Natural killer cell (primary cell): ENCODE data around the gene SLC22A12. TPM values are rescaled to one million over a fixed set of nuclear protein-coding genes. Genes with fewer than 3 reads are reported as not detected.
A peak's percentile ranks its signal among the peaks of the same experiment; 100 is the strongest.

ENCODE experiments used
- ATAC-seq, 3 donors: fragments of 150-1000 bp in 2 of 3; fragments of 200-7000 bp in 1 of 3; cut with Tn5 transposase; 1 replicate in 1 of 3; 2 replicates in 2 of 3; pipeline ENCODE4 v1.10.0; 2021; ENCODE audit warnings: mild to moderate bottlenecking in 2 of 3, moderate library complexity in 2 of 3
- DNase-seq, 2 donors: peaks; one replicate each; pipeline versions ENCODE4 v3.0.0 to v3.0.0-alpha.2; 2013 to 2021; ENCODE audit warnings: mixed read lengths in 1 of 2
- H3K27ac ChIP-seq: one replicate; pipeline ENCODE4 v1.5.1; 2013; ENCODE audit warnings: mild to moderate bottlenecking, low read length
- H3K27me3 ChIP-seq: one replicate; pipeline ENCODE4 v1.6.1; 2013; ENCODE audit warnings: low read length; ENCODE audit not compliant: control insufficient read depth, insufficient read depth
- H3K36me3 ChIP-seq: one replicate; pipeline ENCODE4 v1.6.1; 2013; ENCODE audit warnings: low read length; ENCODE audit not compliant: control insufficient read depth, insufficient read depth
- H3K4me1 ChIP-seq: one replicate; pipeline ENCODE4 v1.6.1; 2013; ENCODE audit warnings: low read length; ENCODE audit not compliant: control insufficient read depth, insufficient read depth
- H3K4me3 ChIP-seq: one replicate; pipeline ENCODE4 v1.5.1; 2013; ENCODE audit warnings: low read length
- H3K9me3 ChIP-seq: one replicate; pipeline ENCODE4 v1.6.1; 2013; ENCODE audit warnings: low read length; ENCODE audit not compliant: control insufficient read depth, insufficient read depth
- H3K27ac Mint-ChIP-seq, 2 donors: one replicate each; pipeline ENCODE4 v1.8.0; 2022; ENCODE audit warnings: mild to moderate bottlenecking in 2 of 2, mixed read lengths in 2 of 2, moderate library complexity in 1 of 2
- H3K27me3 Mint-ChIP-seq, 2 donors: one replicate each; pipeline ENCODE4 v1.8.0; 2022; ENCODE audit warnings: low read depth in 2 of 2, mixed read lengths in 2 of 2
- H3K36me3 Mint-ChIP-seq: one replicate; pipeline ENCODE4 v1.8.0; 2022; ENCODE audit warnings: mixed read lengths
- H3K4me1 Mint-ChIP-seq, 2 donors: one replicate each; pipeline ENCODE4 v1.8.0; 2022; ENCODE audit warnings: mixed read lengths in 2 of 2
- H3K4me3 Mint-ChIP-seq: one replicate; pipeline ENCODE4 v1.8.0; 2022; ENCODE audit warnings: mild to moderate bottlenecking, moderate library complexity, mixed read lengths
- H3K9me3 Mint-ChIP-seq, 2 donors: one replicate each; pipeline ENCODE4 v1.8.0; 2022; ENCODE audit warnings: mixed read lengths in 2 of 2
- CTCF ChIP-seq: fragments of 200-600 bp; IDR thresholded peaks from one replicate; pipeline ENCODE4 v1.8.0; 2022; ENCODE audit warnings: antibody characterized with exemption
- whole genome bisulfite sequencing: methylation state at CpG from one replicate; pipeline ENCODE4 v1.1.7; 2013; ENCODE audit warnings: missing lambda C conversion rate; ENCODE audit not compliant: insufficient coverage; 5-methylcytosine and 5-hydroxymethylcytosine counted together
- intact Hi-C: fragments of 100-400 bp; cut with micrococcal nuclease; formaldehyde crosslinking; loops from one replicate; pipeline ENCODE4 v1.14.2; 2022
- total RNA-seq, 4 donors: library from RNA; stranded (reverse); fragments of 120-200 nt in 1 of 4; gene quantifications; one replicate each; pipeline versions ENCODE4 v1.2.3 to v1.2.4, GENCODE V29; 2013 to 2022

The SLC22A12 gene
- total RNA-seq, 3 donors from 2014 or later (not counting 1 experiment from before 2014, with no cell fraction given), result not detected

GRCh38 chr11:64632654-64633053 is 41.6 kb downstream of the SLC22A12 start:
- ATAC-seq (no peak), DNase-seq (no peak)
- Histone ChIP-seq H3K4me3 (no peak overlapping the region), H3K27me3 (no peaks in the 10 kb centered on the region), H3K36me3 (no peaks in the 10 kb centered on the region), H3K27ac (no peak overlapping the region), H3K9me3 (no peaks in the 10 kb centered on the region), H3K4me1 (peaks cover 22% of the 10 kb centered on the region)
- H3K27ac Mint-ChIP-seq, result no peak overlapping the region
- no peaks in the 10 kb centered on the region for H3K27me3 Mint-ChIP-seq
- peaks cover 29 to 37% of the 10 kb centered on the region in 2 donors for H3K4me1 Mint-ChIP-seq
- 94% methylated on average over 10 of the region's 10 CpGs for WGBS
- intact Hi-C loops, result no loop called here
- H3K9me3 Mint-ChIP-seq, result no peaks in the 10 kb centered on the region
- TF ChIP-seq CTCF, result no peak
- H3K36me3 Mint-ChIP-seq, result no peaks in the 10 kb centered on the region
- no peak overlapping the region for H3K4me3 Mint-ChIP-seq

DNA sequence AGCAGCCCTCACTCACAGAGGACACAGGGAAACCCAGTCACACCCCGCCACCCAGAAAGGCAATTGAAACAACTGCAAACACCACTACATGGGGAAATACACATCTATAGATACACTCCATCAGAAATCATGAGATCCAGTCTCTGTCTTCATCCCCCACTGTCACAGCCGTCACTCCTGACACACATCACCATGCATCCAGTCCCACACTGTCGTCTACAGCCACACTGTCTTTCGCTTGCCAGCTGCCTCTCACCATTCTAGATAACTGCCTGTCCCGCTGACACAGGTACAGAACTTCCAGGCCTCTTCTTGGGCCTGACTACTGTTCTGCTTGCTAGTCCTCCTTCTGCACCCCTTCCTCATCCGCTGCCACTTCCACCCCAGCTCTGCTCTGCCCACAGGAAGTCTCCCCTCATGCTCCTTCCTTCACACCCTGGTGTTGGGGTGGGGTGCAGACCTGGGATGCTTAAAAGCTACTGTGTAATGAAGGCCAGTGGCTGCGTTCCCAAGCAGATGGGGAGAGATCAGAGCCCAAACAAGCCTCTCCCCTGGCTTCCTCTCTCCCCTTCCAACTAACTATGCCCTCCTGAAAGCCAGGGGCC is 42.6 kb downstream of the SLC22A12 start:
- Mint-ChIP-seq H3K4me3 (peak overlapping the region; percentile 38), H3K27me3 (no peaks in the 10 kb centered on the region), H3K9me3 (no peaks in the 10 kb centered on the region), H3K4me1 (peaks cover 29 to 39% of the 10 kb centered on the region in 2 donors), H3K27ac (peak overlapping the region; percentile 65 to 87), H3K36me3 (no peaks in the 10 kb centered on the region)
- H3K4me1 ChIP-seq, result peaks cover 25% of the 10 kb centered on the region
- no peaks in the 10 kb centered on the region for H3K27me3 ChIP-seq
- WGBS, result 68% methylated on average over 7 of the region's 7 CpGs
- H3K4me3 ChIP-seq, result no peak overlapping the region
- H3K27ac ChIP-seq, result no peak overlapping the region
- intact Hi-C loops, result no loop called here
- ATAC-seq, result peak; percentile 33 to 61 (median 48)
- no peaks in the 10 kb centered on the region for H3K9me3 ChIP-seq
- TF ChIP-seq CTCF, result no peak
- H3K36me3 ChIP-seq, result no peaks in the 10 kb centered on the region
- DNase-seq, result no peak

- 84% methylated on average over 15 of the region's 15 CpGs for WGBS
- intact Hi-C loops, result no loop called here
- ATAC-seq (no peak), DNase-seq (no peak)
- H3K27me3 Mint-ChIP-seq, result no peaks in the 10 kb centered on the region
- no peak overlapping the region for H3K4me3 ChIP-seq
- H3K27me3 ChIP-seq, result peaks cover 7% of the 10 kb centered on the region
- no peaks in the 10 kb centered on the region for H3K9me3 ChIP-seq
- peaks cover 29 to 36% of the 10 kb centered on the region in 2 donors for H3K4me1 Mint-ChIP-seq
- no peak overlapping the region for H3K27ac Mint-ChIP-seq
- H3K4me1 ChIP-seq, result peaks cover 31% of the 10 kb centered on the region
- H3K36me3 ChIP-seq, result no peaks in the 10 kb centered on the region
- no peaks in the 10 kb centered on the region for H3K9me3 Mint-ChIP-seq
- no peak overlapping the region for H3K27ac ChIP-seq
- H3K4me3 Mint-ChIP-seq, result peak overlapping the region; percentile 51
- TF ChIP-seq CTCF, result no peak
- no peaks in the 10 kb centered on the region for H3K36me3 Mint-ChIP-seq
Measured at GRCh38 chr11:64637334-64638017, 46.5 kb downstream of the SLC22A12 start.
